Sigmoid colon (tissue), 7 donors: ENCODE data around the gene MOV10L1. TPM values are rescaled to one million over a fixed set of nuclear protein-coding genes. Genes with fewer than 3 reads are reported as not detected.
A peak's percentile ranks its signal among the peaks of the same experiment; 100 is the strongest.
"Not testable (repeated sequence)": the region's sequence is repeated elsewhere in the genome, so short reads cannot be mapped to it uniquely, and the experiment has no call there.

Experiments used
- DNase-seq: peaks from one replicate; pipeline ENCODE4 v3.0.0-alpha.2; 2019
- H3K27ac ChIP-seq, 4 donors: fragments of 200-600 bp; sonication (generic); one replicate each; pipeline ENCODE4 v1.5.1; 2016 to 2019; ENCODE audit warnings: mild to moderate bottlenecking in 1 of 4
- H3K27me3 ChIP-seq, 3 donors: fragments of 200-600 bp; sonication (generic); one replicate each; pipeline ENCODE4 v1.5.1; 2019; ENCODE audit warnings: mild to moderate bottlenecking in 1 of 3
- H3K36me3 ChIP-seq, 4 donors: fragments of 200-600 bp; sonication (generic); one replicate each; pipeline ENCODE4 v1.5.1; 2016 to 2019
- H3K4me1 ChIP-seq, 4 donors: fragments of 200-600 bp; sonication (generic); one replicate each; pipeline ENCODE4 v1.5.1; 2017 to 2019
- H3K4me3 ChIP-seq, 4 donors: fragments of 200-600 bp; sonication (generic); one replicate each; pipeline ENCODE4 v1.5.1; 2017 to 2019; ENCODE audit warnings: mild to moderate bottlenecking in 2 of 4, moderate library complexity in 1 of 4
- H3K9me3 ChIP-seq, 4 donors: fragments of 200-600 bp in 3 of 4; sonication (generic) in 3 of 4; one replicate each; pipeline versions ENCODE4 v1.5.1 to v1.6.1; 2013 to 2019
- CTCF ChIP-seq, 4 experiments: fragments of 450-650 bp in 3 of 4; fragments of 200-600 bp in 1 of 4; IDR thresholded peaks; one replicate each; pipeline ENCODE4 v1.5.1; 2016 to 2019; ENCODE audit warnings: antibody characterized with exemption in 4 of 4, mild to moderate bottlenecking in 3 of 4, moderate library complexity in 2 of 4
- EP300 ChIP-seq, 4 donors: sonication (generic); formaldehyde crosslinking; IDR thresholded peaks; one replicate each; pipeline ENCODE4 v1.6.1; 2017; ENCODE audit warnings: antibody characterized with exemption in 4 of 4
- POLR2A ChIP-seq, 2 donors: fragments of 450-650 bp; IDR thresholded peaks; one replicate each; pipeline ENCODE4 v1.6.1; 2016; ENCODE audit warnings: antibody characterized with exemption in 2 of 2, mild to moderate bottlenecking in 2 of 2, moderate library complexity in 2 of 2
- POLR2AphosphoS5 ChIP-seq, 4 donors: sonication (generic); formaldehyde crosslinking; IDR thresholded peaks; one replicate each; pipeline ENCODE4 v1.6.1; 2017; ENCODE audit warnings: antibody characterized with exemption in 4 of 4
- WGBS, 2 donors: extraction: QIAGEN DNeasy Blood & Tissue Kit; methylation state at CpG; one replicate each; pipeline ENCODE4 v1.1.7; 2013; 5-methylcytosine and 5-hydroxymethylcytosine counted together
- intact Hi-C: fragments of 100-400 bp; cut with DNase I; formaldehyde crosslinking; loops from one replicate; pipeline ENCODE4 v1.15.1; 2023
- polyA plus RNA-seq, 3 donors: library from polyadenylated mRNA; stranded (reverse); fragments of 200-250 nt; gene quantifications; one replicate each; pipeline ENCODE4 v1.2.3, GENCODE V29; 2013
- total RNA-seq, 4 donors: library from RNA; depleted of rRNA; stranded (reverse); fragments of >200 nt; gene quantifications; one replicate each; pipeline ENCODE4 v1.1.0, GENCODE V29; 2016
- donor health status: healthy with polysubstance abuse.
- donor health status: Bipolar disorder and iron deficiency.
- donor health status: healthy.

MOV10L1 gene
- total and polyA plus RNA-seq, 7 donors = 0.47 to 5.6 (median 1.8) TPM; not detected in 2

- peaks cover 0 to 37% (median 26%) of the 10 kb centered on the region in 4 donors for H3K4me1 ChIP-seq
- peaks cover 0 to 39% (median 6%) of the 10 kb centered on the region in 4 donors for H3K36me3 ChIP-seq
- 1% methylated on average over 115 of the region's 115 CpGs for WGBS, 2 donors
- H3K27me3 ChIP-seq = no peaks in the 10 kb centered on the region
- peak overlapping the region; percentile 79 to 89 (median 86) for H3K27ac ChIP-seq
- no peak for TF ChIP-seq POLR2AphosphoS5 (IDR thresholded peaks at IDR 0.05)
- TF ChIP-seq POLR2A (IDR thresholded peaks at IDR 0.05) = no peak
- no peak for TF ChIP-seq CTCF (IDR thresholded peaks at IDR 0.05)
- no peak for TF ChIP-seq EP300 (IDR thresholded peaks at IDR 0.05)
- no peaks in the 10 kb centered on the region for H3K9me3 ChIP-seq
- peak overlapping the region; percentile 42 to 89 (median 84) for H3K4me3 ChIP-seq
- intact Hi-C loops = loop anchor here (2.0 to 10.0 kb wide), 3 partner anchors 17 to 417 kb away; partner anchors contain the start of gene TRABD
- DNase-seq = no peak
Observed at GRCh38 chr22:50201191-50202129, 111.7 kb downstream of the MOV10L1 start.

GRCh38 chr22:50202130-50202666 is 112.4 kb downstream of the MOV10L1 start:
- Histone ChIP-seq H3K9me3 (no peaks in the 10 kb centered on the region), H3K4me3 (peak overlapping the region; percentile 42 to 89 (median 84)), H3K4me1 (peaks cover 0 to 41% (median 29%) of the 10 kb centered on the region in 4 donors), H3K36me3 (peaks cover 0 to 41% (median 8%) of the 10 kb centered on the region in 4 donors), H3K27ac (no peak overlapping the region), H3K27me3 (no peaks in the 10 kb centered on the region)
- DNase-seq = no peak
- 48 to 64% methylated on average over 13 of the region's 13 CpGs for WGBS, 2 donors
- TF ChIP-seq POLR2A (IDR thresholded peaks at IDR 0.05) = no peak
- no peak for TF ChIP-seq POLR2AphosphoS5 (IDR thresholded peaks at IDR 0.05)
- TF ChIP-seq CTCF (IDR thresholded peaks at IDR 0.05) = no peak
- no peak for TF ChIP-seq EP300 (IDR thresholded peaks at IDR 0.05)
- intact Hi-C loops = loop anchor here (5.0 to 10.0 kb wide), 2 partner anchors 270 to 417 kb away; no protein-coding TSS in a partner anchor

- no peak for DNase-seq
- H3K4me3 ChIP-seq = no peak overlapping the region
- WGBS, 2 donors = 98 to 100% methylated on average over 1 of the region's 1 CpG
- peaks cover 0 to 41% (median 31%) of the 10 kb centered on the region in 4 donors for H3K4me1 ChIP-seq
- no peaks in the 10 kb centered on the region for H3K9me3 ChIP-seq
- intact Hi-C loops = loop anchor here (5.0 to 10.0 kb wide), 2 partner anchors 271 to 418 kb away; no protein-coding TSS in a partner anchor
- no peaks in the 10 kb centered on the region for H3K27me3 ChIP-seq
- H3K36me3 ChIP-seq = peaks cover 0 to 39% (median 11%) of the 10 kb centered on the region in 4 donors
- TF ChIP-seq POLR2A (IDR thresholded peaks at IDR 0.05) (no peak), EP300 (IDR thresholded peaks at IDR 0.05) (no peak), CTCF (IDR thresholded peaks at IDR 0.05) (no peak), POLR2AphosphoS5 (IDR thresholded peaks at IDR 0.05) (no peak)
- H3K27ac ChIP-seq = no peak overlapping the region
Observed at GRCh38 chr22:50203288-50203687, 113.5 kb downstream of the MOV10L1 start.

DNA sequence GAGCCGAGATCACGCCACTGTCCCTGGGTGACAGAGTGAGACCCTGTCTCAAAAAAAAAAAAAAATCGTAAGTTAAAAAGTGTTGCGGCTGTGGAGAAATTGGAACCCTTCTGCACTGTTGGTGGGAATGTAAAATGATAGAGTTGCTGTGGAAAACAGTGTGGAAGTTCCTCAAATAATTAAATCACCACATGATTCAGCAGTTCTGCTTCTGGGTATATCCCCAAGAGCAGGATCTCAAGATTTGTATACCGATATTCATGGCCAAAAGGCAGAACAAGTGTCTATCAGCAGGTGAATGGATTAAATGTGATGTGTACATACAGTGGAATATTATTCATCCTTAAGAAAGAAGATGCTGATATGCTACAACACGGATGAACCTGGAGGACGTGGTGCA is 114.8 kb downstream of the MOV10L1 start:
- WGBS, 2 donors = 91 to 95% methylated on average over 7 of the region's 7 CpGs
- peaks cover 0 to 42% (median 31%) of the 10 kb centered on the region in 4 donors for H3K4me1 ChIP-seq

GRCh38 chr22:50204998-50205397 is 115.2 kb downstream of the MOV10L1 start:
- WGBS, 2 donors = 92 to 93% methylated on average over 9 of the region's 9 CpGs
- peaks cover 0 to 48% (median 13%) of the 10 kb centered on the region in 4 donors for H3K36me3 ChIP-seq
- DNase-seq, H3K27ac ChIP-seq, H3K9me3 ChIP-seq, H3K4me3 ChIP-seq, H3K27me3 ChIP-seq: not testable (repeated sequence)
- intact Hi-C loops = loop anchor here (5.0 to 10.0 kb wide), 2 partner anchors 273 to 420 kb away; no protein-coding TSS in a partner anchor
- H3K4me1 ChIP-seq = peaks cover 0 to 42% (median 29%) of the 10 kb centered on the region in 4 donors

More for the DNA sequence above, 114.8 kb downstream of the MOV10L1 start:
- no peak for DNase-seq
- H3K9me3 ChIP-seq = no peaks in the 10 kb centered on the region
- H3K36me3 ChIP-seq = peaks cover 0 to 48% (median 13%) of the 10 kb centered on the region in 4 donors
- no peak overlapping the region for H3K27ac ChIP-seq
- intact Hi-C loops = loop anchor here (5.0 to 10.0 kb wide), 2 partner anchors 272 to 420 kb away; no protein-coding TSS in a partner anchor
- H3K27me3 ChIP-seq = no peaks in the 10 kb centered on the region
- TF ChIP-seq CTCF (IDR thresholded peaks at IDR 0.05) = no peak
- no peak for TF ChIP-seq POLR2AphosphoS5 (IDR thresholded peaks at IDR 0.05)
- no peak for TF ChIP-seq EP300 (IDR thresholded peaks at IDR 0.05)
- TF ChIP-seq POLR2A (IDR thresholded peaks at IDR 0.05) = no peak
- no peak overlapping the region for H3K4me3 ChIP-seq
